ENCODE results near the gene SNX24.

GRCh38 chr5:122897283-122897602 is 51.8 kb downstream of the SNX24 start:
- TF ChIP-seq ZNF121 (tag by site-specific recombination; IDR thresholded peaks at IDR 0.05): no peak
- no peak for TF ChIP-seq PBX3 (CRISPR knock-in tag; IDR thresholded peaks at IDR 0.05)
- no peak for TF ChIP-seq CTCF (tag by site-specific recombination; IDR thresholded peaks at IDR 0.05)
- TF ChIP-seq, protein P1, sequence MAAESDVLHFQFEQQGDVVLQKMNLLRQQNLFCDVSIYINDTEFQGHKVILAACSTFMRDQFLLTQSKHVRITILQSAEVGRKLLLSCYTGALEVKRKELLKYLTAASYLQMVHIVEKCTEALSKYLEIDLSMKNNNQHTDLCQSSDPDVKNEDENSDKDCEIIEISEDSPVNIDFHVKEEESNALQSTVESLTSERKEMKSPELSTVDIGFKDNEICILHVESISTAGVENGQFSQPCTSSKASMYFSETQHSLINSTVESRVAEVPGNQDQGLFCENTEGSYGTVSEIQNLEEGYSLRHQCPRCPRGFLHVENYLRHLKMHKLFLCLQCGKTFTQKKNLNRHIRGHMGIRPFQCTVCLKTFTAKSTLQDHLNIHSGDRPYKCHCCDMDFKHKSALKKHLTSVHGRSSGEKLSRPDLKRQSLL (tag by site-specific recombination; IDR thresholded peaks at IDR 0.05): no peak
- no peak for TF ChIP-seq ZNF747 (tag by site-specific recombination; IDR thresholded peaks at IDR 0.05)
- TF ChIP-seq ZBTB21 (tag by site-specific recombination; IDR thresholded peaks at IDR 0.05): no peak
- no peak for TF ChIP-seq HOXA7 (CRISPR knock-in tag; IDR thresholded peaks at IDR 0.05; ENCODE audit: borderline replicate concordance)
- TF ChIP-seq ZNF670 (tag by site-specific recombination; IDR thresholded peaks at IDR 0.05; ENCODE audit: low read depth): no peak
- TF ChIP-seq YY1 (tag by site-specific recombination; IDR thresholded peaks at IDR 0.05): no peak
- TF ChIP-seq ZNF510 (tag by site-specific recombination; IDR thresholded peaks at IDR 0.05; ENCODE audit: insufficient replicate concordance): no peak
- TF ChIP-seq ZNF473 (tag by site-specific recombination; IDR thresholded peaks at IDR 0.05): no peak
- TF ChIP-seq KLF1 (tag by site-specific recombination; IDR thresholded peaks at IDR 0.05): no peak
- TF ChIP-seq ZNF138 (tag by site-specific recombination; IDR thresholded peaks at IDR 0.05; ENCODE audit: borderline replicate concordance): no peak

Data from HEK293 (cell line).